LNCAP (cell line): Measurements from ENCODE around the gene TMPRSS12.

Experiments used
- CTCF ChIP-seq: fragments of 450-650 bp; IDR thresholded peaks from 2 replicates; pipeline ENCODE4 v1.5.1; 2017; ENCODE audit warnings: mild to moderate bottlenecking

Gene TMPRSS12

GRCh38 chr12:50848963-50849362 lies 6.2 kb downstream of the TMPRSS12 start:
- no peak for TF ChIP-seq CTCF

GRCh38 chr12:50859621-50860310 lies 17.0 kb downstream of the TMPRSS12 start:
- no peak for TF ChIP-seq CTCF

GRCh38 chr12:50862316-50862715 lies 19.6 kb downstream of the TMPRSS12 start:
- TF ChIP-seq CTCF = no peak

GRCh38 chr12:50865266-50865665 lies 22.5 kb downstream of the TMPRSS12 start:
- no peak for TF ChIP-seq CTCF

- TF ChIP-seq CTCF = no peak
Measured at GRCh38 chr12:50882563-50882962, 39.8 kb downstream of the TMPRSS12 start.

- no peak for TF ChIP-seq CTCF
Measured at GRCh38 chr12:50887191-50887590, 44.5 kb downstream of the TMPRSS12 start.

- TF ChIP-seq CTCF = no peak
Measured at GRCh38 chr12:50888666-50889065, 45.9 kb downstream of the TMPRSS12 start.

- no peak for TF ChIP-seq CTCF
Measured at GRCh38 chr12:50894241-50894640, 51.5 kb downstream of the TMPRSS12 start.
